Measurements from ENCODE around the gene COMT. TPM values are rescaled to one million over a fixed set of nuclear protein-coding genes. Genes with fewer than 3 reads are reported as not detected.

COMT gene
- total RNA-seq, 1 donor from 2014 or later, result 240 TPM

DNA sequence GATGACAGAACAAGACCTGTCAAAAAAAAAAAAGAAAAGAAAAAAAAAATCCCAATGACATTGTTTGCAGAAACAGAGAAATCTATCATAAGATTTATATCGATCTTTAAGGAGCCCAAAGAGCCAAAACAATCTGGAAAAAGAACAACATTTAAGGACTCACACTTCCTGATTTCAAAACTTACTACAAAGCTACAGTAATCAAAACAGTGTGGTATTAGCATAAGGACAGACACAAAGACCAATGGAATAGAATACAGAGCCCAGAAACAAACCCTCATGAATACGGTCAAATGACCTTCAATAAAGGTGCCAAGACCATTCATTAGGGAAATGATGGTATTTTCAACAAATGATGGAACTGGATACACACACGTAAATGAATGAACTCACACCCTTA is 62.9 kb downstream of the COMT start:
- DNase-seq (ENCODE audit: extremely low spot score in 2 of 2), result no peak
- no peak overlapping the region for H3K4me3 ChIP-seq
- intact Hi-C loops (cut with DNase I), result no loop called here

GRCh38 chr22:20008221-20008995 is 66.8 kb downstream of the COMT start:
- H3K4me3 ChIP-seq, result no peak overlapping the region
- TF ChIP-seq POLR2A (IDR thresholded peaks at IDR 0.05) (no peak), POLR2AphosphoS5 (IDR thresholded peaks at IDR 0.05; ENCODE audit: insufficient read depth in 1 of 2, low read depth in 1 of 2) (no peak), CTCF (IDR thresholded peaks at IDR 0.05) (no peak)
- H3K4me1 ChIP-seq, result no peaks in the 10 kb centered on the region
- H3K9me3 ChIP-seq, result no peaks in the 10 kb centered on the region
- no peak overlapping the region for H3K27ac ChIP-seq
- H3K36me3 ChIP-seq, result no peaks in the 10 kb centered on the region
- intact Hi-C loops (cut with DNase I), result no loop called here
- H3K27me3 ChIP-seq, result no peaks in the 10 kb centered on the region
- DNase-seq (ENCODE audit: extremely low spot score in 2 of 2), result no peak

More for the DNA sequence above, 62.9 kb downstream of the COMT start:
- TF ChIP-seq POLR2AphosphoS5 (IDR thresholded peaks at IDR 0.05; ENCODE audit: insufficient read depth in 1 of 2, low read depth in 1 of 2) (no peak), CTCF (IDR thresholded peaks at IDR 0.05) (no peak), POLR2A (IDR thresholded peaks at IDR 0.05) (no peak)
- no peaks in the 10 kb centered on the region for H3K27me3 ChIP-seq
- H3K9me3 ChIP-seq, result no peaks in the 10 kb centered on the region
- H3K27ac ChIP-seq, result no peak overlapping the region
- H3K4me1 ChIP-seq, result no peaks in the 10 kb centered on the region
- H3K36me3 ChIP-seq, result no peaks in the 10 kb centered on the region

DNA sequence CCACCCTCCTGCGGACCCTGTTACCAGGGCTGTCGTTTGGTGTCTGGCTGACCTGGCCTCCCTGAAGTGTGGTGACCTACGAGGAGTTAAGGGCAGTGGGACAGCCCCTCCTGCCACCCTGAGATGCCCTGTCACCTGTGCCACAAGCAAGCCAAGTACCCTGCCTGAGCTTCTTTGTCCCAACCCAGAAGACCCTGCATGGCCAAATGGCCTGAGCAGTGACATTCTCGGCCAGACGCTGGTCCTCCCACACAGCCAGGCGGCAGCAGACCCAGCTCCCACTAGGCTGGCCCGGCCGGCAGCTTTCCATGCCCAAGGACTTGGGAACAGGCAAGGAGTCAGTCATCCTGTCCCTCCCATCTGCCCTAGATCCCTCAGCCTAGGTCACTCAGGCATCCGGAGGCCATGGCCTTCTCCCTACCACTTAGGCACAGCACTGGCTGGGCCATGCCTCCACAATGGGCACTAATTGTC is 67.5 kb downstream of the COMT start:
- no peak overlapping the region for H3K27ac ChIP-seq
- no peaks in the 10 kb centered on the region for H3K9me3 ChIP-seq
- no peak overlapping the region for H3K4me3 ChIP-seq
- no peaks in the 10 kb centered on the region for H3K36me3 ChIP-seq
- TF ChIP-seq POLR2A (IDR thresholded peaks at IDR 0.05) (no peak), POLR2AphosphoS5 (IDR thresholded peaks at IDR 0.05; ENCODE audit: insufficient read depth in 1 of 2, low read depth in 1 of 2) (no peak), CTCF (IDR thresholded peaks at IDR 0.05) (no peak)
- intact Hi-C loops (cut with DNase I), result no loop called here
- no peak for DNase-seq (ENCODE audit: extremely low spot score in 2 of 2)
- H3K27me3 ChIP-seq, result no peaks in the 10 kb centered on the region
- no peaks in the 10 kb centered on the region for H3K4me1 ChIP-seq

DNA sequence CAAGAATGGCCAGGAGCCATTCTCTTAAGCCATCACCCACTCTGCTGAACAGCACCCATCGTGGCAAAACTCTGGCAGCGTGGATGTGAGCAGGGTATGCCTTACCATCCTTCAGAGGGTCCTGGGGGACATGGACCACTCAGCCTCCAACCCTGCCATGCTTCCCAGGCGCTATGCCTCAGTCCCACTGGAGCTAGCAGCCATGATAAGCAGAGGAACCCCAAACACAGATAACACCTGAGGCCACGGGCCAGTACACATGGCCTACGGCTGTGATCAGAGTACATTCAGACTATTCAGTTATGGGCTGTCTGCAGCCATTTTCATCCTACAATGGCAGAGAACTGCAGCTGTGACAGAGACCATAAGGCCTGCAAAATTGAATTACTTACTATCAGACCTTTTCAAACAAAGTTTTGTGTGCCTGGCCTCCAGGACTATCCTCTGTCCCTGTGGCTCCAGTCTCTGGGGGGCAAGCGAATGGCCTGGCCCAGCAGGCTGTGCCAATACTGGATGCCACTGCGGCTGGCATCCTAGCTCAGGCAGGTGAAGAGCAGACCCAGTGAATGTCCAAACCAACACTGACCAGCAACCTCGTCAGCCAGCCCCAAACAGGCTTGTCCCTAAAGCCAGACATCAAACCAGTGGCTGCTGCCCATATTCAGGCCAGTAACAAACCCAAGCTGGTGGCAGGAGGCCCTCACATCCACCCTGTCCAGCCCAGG is 68.2 kb downstream of the COMT start:
- intact Hi-C loops (cut with DNase I), result no loop called here
- Histone ChIP-seq H3K27me3 (no peaks in the 10 kb centered on the region), H3K4me3 (no peak overlapping the region), H3K27ac (no peak overlapping the region), H3K9me3 (no peaks in the 10 kb centered on the region), H3K4me1 (no peaks in the 10 kb centered on the region), H3K36me3 (no peaks in the 10 kb centered on the region)
- no peak for DNase-seq (ENCODE audit: extremely low spot score in 2 of 2)
- no peak for TF ChIP-seq CTCF (IDR thresholded peaks at IDR 0.05)
- TF ChIP-seq POLR2AphosphoS5 (IDR thresholded peaks at IDR 0.05; ENCODE audit: insufficient read depth in 1 of 2, low read depth in 1 of 2), result no peak
- no peak for TF ChIP-seq POLR2A (IDR thresholded peaks at IDR 0.05)
